ENCODE measurements around the gene NCAM1. TPM values are rescaled to one million over a fixed set of nuclear protein-coding genes. Genes with fewer than 3 reads are reported as not detected.

Gene NCAM1
- total RNA-seq, 4 donors from 2014 or later = 0.98 to 1.3 (median 1.2) TPM

DNA sequence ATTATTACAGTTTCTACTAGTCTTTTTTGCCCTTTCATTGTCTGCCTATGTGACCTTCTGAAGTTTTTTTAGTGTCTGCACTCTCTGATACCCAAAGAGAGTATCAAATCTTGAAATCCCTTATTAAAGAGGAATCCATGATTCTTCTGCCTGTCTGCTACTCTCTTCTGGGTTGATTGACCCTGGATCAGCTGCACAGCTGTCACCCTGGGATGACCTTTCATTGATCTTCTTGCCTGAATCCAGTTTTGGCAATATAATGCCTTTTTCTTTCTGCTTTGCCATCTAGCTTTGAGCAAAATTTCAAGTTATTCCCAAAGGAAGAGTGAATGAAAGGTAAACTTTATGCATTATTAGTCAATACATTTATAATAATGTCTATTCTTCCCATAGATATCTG lies 32.6 kb downstream of the NCAM1 start:
- TF ChIP-seq, protein P1, sequence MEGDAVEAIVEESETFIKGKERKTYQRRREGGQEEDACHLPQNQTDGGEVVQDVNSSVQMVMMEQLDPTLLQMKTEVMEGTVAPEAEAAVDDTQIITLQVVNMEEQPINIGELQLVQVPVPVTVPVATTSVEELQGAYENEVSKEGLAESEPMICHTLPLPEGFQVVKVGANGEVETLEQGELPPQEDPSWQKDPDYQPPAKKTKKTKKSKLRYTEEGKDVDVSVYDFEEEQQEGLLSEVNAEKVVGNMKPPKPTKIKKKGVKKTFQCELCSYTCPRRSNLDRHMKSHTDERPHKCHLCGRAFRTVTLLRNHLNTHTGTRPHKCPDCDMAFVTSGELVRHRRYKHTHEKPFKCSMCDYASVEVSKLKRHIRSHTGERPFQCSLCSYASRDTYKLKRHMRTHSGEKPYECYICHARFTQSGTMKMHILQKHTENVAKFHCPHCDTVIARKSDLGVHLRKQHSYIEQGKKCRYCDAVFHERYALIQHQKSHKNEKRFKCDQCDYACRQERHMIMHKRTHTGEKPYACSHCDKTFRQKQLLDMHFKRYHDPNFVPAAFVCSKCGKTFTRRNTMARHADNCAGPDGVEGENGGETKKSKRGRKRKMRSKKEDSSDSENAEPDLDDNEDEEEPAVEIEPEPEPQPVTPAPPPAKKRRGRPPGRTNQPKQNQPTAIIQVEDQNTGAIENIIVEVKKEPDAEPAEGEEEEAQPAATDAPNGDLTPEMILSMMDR (IDR thresholded peaks at IDR 0.05; ENCODE audit: low read depth) = no peak

DNA sequence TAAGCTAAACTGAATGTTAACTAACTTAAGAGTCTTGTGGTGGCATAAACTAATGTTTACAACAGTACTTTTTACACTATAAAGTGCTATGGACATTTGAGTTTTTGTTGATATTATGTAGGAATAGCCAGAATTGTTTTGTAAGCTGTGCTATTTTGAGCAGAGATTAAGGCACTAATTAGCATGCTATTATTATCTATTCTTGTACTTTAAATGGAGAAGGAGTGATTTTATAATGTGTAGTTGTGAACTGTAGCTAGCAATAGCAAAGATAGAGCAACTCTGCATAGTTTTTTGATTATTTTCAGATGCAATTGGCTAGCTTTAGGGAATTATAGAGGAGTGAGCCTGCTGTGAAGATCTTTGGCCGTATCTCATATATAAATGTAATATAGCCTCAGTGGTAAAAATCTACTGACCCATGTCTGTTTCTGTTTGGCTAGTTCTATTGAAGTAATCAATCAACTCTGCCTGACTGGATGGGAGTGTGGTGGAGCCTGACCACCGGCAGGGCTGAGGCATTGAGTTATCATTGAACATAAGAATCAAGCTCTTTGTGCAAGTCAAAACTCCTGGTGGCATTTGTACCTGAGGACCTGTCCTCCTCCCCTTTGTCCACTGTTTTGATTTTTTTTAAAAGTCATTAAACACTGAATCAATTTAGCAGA lies 34.3 kb downstream of the NCAM1 start:
- TF ChIP-seq, protein P1 (IDR thresholded peaks at IDR 0.05; ENCODE audit: low read depth) = no peak

DNA sequence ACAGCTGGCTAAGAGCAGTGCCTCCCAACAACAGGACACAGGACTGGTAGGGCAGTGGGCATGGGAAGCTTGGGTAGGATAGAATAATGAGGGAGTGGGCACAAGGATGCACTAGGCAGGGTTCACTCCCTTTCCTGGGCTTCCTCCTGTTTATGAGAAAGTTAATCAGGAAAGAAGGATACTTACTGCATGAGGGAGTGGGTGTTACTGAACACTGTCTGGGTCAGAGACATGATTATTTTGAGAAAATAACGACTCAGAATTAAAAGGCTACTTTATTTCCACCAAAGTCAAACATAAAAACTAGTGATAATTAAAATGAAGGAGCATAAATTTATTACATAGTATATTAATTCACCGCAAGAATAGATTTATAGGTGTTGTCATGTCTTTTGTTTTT lies 35.8 kb downstream of the NCAM1 start:
- TF ChIP-seq, protein P1 (IDR thresholded peaks at IDR 0.05; ENCODE audit: low read depth) = no peak

DNA sequence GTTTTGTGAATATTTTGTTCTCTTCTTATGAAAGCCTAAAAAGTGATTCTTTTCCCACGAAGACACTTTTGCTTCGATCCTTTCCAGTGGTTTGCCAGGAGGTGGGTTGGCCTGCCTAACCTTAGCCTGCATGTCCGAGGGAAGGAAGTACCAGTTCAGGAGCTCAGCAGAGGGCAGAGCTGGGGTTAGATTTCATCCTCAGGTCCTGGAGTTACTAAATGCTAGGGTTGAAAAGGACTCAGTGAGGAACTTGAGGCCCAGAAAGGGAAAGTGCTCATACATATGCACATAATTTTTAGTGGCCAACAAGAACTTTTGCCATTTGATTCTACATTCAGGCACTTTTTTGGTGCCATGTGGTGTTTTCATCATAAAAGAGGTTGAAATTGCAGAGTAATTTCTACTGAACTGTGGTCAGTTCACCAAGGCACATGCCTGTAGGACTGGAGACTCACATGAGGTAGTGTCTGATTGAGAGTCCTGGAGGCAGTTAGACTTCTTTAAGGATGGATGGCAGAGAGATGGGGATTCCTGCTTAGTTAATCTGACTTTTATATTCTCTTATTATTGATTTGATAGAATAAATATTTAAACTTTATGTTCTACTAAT lies 36.7 kb downstream of the NCAM1 start:
- TF ChIP-seq, protein P1 (IDR thresholded peaks at IDR 0.05; ENCODE audit: low read depth) = no peak

DNA sequence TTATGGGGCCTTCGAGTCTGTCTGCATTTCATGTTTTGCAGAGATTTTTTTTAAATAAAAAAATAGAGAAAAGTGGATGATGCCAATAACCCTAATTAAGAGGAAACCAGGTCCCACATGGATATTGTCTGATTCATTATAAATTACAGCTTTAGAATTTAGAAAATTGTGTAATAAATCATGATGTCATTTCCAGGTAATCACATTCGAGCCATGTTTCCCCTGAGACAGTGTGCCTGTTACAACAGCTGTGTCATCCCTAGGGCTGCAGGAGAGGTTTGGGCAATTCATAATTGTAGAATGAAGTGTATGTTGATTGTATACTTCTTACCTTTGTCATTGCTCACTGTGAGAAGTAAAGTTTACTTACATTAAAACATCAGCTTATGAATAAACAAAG lies 38.3 kb downstream of the NCAM1 start:
- TF ChIP-seq, protein P1 (IDR thresholded peaks at IDR 0.05; ENCODE audit: low read depth) = no peak

DNA sequence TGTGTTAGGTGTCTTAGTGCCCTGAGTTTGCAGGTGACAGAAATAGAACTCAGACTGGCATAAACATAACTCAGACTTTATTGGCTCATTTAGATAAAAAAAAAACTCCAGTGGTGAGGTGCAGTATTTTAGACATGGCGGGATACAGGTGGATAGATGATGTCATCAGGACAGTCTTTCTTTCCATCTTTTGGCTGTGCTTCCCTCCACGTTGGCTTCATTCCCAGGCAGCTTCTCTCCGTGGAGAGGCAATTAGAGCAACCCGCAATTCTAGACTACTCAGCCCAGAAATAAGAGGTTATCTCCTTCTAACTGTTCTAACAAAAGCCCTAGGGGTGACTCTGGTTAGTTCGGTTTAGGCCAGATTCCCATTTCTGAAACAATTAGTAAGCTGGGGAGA lies 40.5 kb downstream of the NCAM1 start:
- TF ChIP-seq, protein P1 (IDR thresholded peaks at IDR 0.05; ENCODE audit: low read depth) = no peak

DNA sequence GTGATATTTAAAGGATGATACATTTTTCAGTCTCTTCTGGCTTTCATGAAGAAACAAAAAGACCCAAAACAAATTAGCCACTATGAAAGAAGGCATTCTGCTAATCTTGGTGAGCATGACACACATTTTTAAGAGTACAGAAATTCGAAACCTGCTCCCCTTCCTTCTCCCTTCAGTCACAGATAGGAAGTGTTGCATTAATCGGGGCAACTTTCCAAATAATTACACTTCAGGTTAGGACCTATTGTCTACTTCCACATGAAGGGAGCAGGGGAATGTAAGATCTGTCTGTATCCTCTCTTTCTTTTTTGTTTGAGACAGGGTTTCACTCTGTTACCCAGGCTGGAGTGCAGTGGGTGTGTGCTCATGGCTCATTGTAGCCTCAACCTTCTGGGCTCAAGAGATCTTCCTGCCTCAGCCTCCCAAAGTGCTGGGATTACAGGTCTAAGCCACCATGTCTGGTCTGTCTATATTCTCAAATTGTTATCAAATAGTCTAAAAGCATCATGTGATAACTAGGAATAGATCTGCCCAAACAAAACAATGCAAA lies 45.8 kb downstream of the NCAM1 start:
- TF ChIP-seq, protein P1 (IDR thresholded peaks at IDR 0.05; ENCODE audit: low read depth) = no peak
